GM18505 (cell line): ENCODE data around the gene HRCT1.
"Not testable (repeated sequence)": the region's sequence is repeated elsewhere in the genome, so short reads cannot be mapped to it uniquely, and the experiment has no call there.

Source experiments
- ATAC-seq: cut with Tn5 transposase; IDR thresholded peaks from one replicate; pipeline ENCODE4 v1.9.1; 2021; ENCODE audit not compliant: unreplicated experiment
- POLR2A ChIP-seq: IDR thresholded peaks from 4 replicates; pipeline ENCODE4 v1.6.1; 2011; ENCODE audit warnings: borderline replicate concordance; ENCODE audit not compliant: insufficient read depth, insufficient read length; ENCODE audit errors: extremely low read depth

HRCT1 gene

DNA sequence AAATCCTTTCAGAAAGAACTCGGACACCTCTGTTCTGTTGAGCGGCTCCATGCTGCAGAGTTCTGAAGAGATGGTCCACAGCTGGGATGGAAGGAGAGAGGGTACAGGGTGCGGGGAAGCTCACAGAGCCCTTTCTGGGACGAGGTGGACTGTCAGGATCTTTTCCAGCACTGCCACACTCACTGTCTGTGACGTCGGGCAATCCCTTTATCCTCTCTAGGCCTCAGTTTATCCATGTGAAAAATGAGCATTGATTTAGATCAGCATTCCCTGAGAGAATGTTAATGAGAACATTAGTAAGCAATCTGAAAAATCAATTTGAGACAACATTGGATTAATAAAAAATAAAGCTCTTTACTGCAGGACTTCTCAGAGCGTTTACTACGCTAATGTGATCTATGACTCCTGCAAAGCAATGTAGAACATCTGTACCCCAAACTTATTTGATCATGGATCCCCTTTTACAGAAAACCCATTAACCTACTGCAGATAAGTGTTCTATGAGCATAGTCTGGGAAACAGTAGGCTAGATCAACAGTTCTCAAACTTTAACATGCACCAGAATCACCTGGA lies 35.6 kb upstream of the HRCT1 start, which contains the start of gene OR13J1:
Gene OR13J1 (minus strand): TSS at position 51 of the 573 bp plus-strand sequence. CDS start 0 bp downstream, at position 51.
- no peak for ATAC-seq
- TF ChIP-seq POLR2A = no peak

DNA sequence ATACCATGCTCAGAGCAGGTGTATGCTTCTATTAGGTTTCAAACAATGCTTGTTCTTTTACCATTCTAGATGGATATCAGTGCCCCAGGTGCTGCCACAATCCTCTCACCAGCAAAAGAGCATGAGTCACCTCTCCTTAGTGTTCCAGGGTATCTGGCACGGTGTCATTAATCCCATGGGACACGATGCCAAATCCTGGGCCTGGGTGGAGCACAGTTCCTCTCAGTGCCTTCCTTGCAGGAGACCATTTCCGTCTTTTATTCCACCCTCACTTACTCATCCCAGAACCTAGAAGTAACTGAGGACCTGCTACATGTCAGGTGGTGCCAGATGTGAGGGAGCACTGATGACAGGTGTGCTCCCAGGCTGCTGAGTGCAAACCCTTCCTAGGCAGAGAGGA lies 34.5 kb upstream of the HRCT1 start:
- TF ChIP-seq POLR2A = no peak
- no peak for ATAC-seq

DNA sequence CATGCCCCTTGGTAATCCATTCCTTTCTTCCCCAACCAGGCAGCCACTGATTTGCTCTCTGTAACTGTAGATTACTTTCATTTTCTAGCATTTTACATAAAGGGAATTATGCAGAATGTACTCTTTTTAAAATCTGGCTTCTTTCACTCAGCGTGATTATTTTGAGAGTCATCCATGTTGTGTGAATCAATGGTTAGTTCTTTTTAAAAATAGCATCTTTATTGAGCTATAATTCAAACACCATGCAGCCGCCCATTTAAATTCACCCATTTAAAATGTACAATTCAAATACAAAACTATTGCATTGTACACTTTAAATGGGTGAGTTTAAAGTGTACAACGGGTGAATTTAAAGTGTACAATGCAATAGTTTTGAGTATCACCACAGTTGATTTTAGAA lies 33.5 kb upstream of the HRCT1 start:
- ATAC-seq = no peak

DNA sequence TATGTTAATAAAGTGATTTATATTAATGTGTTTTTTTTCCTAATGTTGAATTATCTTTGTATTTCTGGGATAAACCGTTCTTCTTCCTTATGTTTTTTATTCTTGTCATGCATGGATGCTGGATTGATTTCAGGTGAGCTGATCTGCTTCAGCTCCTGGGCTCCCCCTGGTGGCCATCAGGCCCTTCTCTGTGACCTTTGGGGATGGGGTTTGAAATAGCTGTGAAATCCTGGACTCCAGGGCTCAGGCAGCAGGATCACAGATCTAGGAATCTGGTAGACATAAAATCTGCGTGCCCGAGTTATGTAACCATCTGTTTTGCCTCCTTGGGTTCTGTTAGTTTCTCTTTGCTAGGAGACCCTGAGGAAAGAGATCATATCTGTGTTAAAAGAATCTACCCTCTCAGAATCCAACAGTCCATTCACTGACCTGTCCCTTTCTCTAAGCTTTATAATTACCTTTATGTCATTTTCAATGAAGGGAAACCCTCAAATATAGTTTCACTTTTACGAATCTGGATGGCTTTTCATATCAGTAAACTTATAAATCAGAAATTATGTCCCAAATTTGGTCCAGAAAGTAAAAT lies 23.6 kb upstream of the HRCT1 start:
- TF ChIP-seq POLR2A = no peak

More for the DNA sequence above, 33.5 kb upstream of the HRCT1 start:
- no peak for TF ChIP-seq POLR2A

DNA sequence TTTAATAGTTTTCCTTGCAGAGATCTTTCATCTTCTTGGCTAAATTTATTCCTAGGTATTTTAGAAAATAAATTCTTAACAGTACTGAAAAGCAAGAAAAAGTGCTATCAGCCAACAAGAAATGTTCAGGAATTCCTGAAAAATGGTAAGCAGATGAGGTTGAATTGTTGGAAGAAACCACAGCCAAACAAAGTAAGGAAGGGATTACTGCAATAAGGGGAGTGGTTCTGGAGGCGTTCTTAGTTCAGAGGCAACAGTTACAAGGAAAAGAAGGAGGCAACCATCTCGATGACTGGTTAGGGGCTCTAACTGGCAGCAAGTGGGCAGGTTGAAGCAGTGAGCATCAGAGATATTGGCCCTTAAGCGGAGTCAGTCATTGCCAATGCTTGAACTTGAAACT lies 23.0 kb upstream of the HRCT1 start:
- TF ChIP-seq POLR2A = no peak
- no peak for ATAC-seq

More for the DNA sequence above, 23.6 kb upstream of the HRCT1 start:
- ATAC-seq = no peak

DNA sequence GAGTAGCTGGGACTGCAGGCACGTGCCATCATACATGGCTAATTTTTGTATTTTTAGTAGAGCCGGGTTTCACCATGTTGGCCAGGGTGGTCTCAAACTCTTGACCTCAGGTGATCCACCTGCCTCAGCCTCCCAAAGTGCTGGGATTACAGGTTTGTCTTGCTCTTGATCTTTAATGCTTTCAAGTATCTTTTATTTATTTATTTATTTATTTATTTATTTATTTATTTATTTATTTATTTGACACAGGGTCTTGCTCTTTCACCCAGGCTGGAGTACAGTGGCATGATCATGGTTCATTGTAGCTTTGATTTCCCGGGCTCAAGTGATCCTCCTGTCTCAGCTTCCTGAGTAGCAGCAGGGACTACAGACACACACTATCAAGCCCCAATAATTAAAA lies 21.1 kb upstream of the HRCT1 start:
- ATAC-seq = not testable (repeated sequence)

DNA sequence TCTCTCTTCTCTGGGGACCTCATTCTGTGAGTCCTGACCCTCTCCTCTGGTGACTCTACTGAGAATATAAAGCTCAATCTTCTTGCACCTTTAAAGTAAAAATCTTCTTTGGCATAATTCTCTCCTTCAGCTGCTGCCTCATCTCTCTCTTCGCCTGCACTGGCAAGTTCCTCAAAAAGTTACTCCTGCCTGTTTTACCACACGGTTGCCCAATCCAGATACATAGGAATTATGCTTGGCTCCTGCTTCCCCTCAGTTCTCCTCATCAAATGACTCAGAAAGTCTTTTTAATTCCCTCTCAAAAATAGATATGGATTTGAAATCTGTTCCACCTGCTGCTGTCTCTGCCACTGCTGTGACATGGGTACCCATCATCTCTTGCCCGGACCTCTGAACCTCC lies 14.4 kb upstream of the HRCT1 start:
- ATAC-seq = no peak

DNA sequence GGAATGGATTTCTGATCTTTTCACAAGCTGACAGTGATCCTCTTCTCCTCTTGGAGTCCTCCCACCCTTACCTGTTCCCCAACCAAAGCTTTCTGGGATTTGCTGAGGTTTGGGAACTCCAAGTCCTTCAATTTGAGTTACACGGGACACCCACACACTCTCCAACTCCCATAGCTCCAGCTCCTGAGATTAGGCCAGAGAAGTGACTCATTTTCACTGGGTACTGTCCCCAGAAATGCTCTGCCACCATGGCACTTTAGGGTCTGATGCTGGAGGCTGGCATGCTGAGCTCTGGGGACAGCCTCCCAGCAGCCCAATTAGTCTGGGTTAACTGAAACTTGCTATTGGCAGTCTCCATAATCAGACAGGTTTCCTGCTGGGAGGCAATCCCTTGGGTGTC lies 14.0 kb upstream of the HRCT1 start:
- no peak for TF ChIP-seq POLR2A

More for the DNA sequence above, 14.4 kb upstream of the HRCT1 start:
- no peak for TF ChIP-seq POLR2A

DNA sequence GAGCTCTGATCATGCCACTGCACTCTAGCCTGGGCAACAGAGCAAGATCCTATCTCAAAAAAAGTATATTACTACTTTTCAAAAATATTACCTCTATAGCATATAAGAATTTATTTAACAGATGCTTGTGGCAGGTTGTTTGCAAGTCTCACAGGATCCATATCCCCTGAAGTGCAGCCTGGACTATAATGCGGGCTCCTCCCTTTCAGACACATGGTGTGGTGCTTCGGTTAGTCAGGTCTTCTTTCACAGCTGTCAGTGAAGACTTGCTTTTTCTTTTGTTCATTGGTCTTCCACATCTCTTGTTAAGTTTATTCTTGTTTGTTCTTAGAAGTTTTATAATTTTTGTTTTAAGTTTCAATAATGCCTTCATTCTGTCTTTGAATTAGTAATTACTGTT lies 9.4 kb upstream of the HRCT1 start:
- no peak for ATAC-seq

More for the DNA sequence above, 14.0 kb upstream of the HRCT1 start:
- ATAC-seq = no peak

DNA sequence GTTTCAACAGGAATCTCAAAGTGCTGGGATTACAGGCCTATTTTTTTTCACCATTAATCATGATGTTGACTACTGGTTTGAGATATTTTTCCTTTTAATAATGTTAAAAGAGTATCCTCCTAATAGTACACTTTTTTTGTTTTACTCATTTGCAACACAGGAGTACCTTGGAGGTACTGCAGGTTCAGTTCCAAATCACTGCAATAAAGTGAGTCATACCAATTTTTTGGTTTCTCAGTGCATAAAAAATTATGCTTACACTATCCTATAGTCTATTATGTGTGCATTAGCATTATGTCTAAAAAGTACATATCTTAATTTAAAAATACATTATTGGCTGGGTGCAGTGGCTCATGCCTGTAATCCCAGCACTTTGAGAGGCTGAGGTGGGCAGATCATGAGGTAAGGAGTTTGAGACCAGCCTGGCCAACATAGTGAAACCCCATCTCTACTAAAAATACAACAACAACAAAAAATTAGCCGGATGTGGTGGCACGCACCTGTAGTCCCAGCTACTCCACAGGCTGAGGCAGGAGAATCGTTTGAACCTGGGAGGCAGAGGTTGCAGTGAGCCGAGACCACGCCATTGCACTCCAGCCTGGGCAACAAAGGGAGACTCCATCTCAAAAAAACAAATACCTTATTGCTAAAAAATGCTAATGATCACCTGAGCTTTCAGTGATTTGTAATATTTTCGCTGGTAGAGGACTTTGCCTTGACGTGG lies 8.5 kb upstream of the HRCT1 start:
- not testable (repeated sequence) for ATAC-seq

More for the DNA sequence above, 9.4 kb upstream of the HRCT1 start:
- no peak for TF ChIP-seq POLR2A

DNA sequence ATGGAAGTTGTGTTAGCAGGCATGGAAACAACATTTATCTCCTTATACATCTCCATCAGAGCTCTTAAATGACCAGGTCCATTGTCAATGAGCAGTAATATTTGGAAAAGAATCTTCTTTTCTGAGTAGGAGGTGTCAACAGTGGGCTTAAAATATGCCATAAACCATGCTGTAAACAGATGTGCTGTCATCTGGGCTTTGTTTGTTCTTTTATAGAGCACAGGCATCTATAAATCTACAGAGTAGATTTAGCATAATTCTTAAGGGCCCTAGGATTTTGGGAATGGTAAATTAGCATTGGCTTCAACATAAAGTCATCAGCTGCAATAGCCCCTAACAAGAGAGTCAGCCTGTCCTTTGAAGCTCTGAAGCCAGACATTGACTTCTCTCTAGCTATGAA lies 7.7 kb upstream of the HRCT1 start:
- ATAC-seq = no peak
- TF ChIP-seq POLR2A = no peak

DNA sequence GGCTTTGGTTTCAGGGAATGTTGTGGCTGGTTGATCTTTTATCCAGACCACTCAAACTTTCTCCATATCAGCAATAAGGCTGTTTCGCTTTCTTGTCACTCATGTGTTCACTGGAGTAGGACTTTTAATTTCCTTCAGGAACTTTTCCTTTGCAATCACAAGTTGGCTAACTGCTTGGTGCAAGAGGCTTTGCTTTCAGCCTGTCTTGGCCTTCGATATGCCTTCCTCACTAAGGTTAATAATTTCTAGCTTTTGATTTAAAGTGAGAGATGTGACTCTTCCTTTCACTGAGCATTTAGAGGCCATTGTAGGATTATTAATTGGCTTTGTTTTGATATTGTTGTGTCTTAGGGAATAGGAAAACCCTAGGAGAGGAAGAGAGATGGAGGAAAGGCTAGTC lies 7.0 kb upstream of the HRCT1 start:
- ATAC-seq = no peak
- TF ChIP-seq POLR2A = no peak

DNA sequence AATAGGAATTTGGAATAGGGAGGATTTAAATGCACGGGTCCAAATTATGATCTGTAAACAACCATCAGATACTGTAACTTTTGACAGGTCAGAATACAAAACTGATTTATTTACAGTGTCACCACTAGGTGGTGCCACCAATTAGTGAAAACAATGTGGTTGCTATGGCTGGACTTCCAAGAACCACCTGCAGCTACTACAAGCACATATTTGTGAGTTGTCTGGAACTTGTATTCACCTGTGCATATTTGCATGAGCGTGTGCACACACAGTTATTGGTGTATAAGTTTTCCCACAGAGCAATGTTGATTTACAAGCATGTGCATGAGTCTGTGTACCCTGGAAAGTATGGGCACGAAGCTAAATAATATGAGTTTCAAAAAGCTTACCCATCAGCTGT lies 3.0 kb upstream of the HRCT1 start:
- no peak for ATAC-seq

DNA sequence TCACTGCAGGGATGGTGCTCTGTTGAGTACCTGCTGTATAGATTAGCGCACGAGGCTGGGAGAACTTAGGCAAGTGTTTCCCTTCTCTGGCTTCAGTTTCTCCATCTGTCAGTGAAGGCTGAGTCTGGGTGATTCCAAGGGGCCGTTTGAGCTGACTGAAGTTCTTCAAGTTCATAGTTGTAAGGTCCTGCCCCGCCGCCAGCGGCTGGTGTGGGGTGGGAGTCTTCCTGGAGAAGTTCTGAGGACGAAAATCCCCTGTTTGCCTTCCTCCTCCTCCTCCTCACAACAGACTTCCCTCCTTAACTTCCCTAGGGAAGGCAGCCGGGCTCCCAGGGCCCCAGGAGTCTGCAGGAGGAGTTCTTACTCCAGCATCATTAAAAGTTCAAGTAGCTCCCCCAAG lies 1.7 kb upstream of the HRCT1 start:
- ATAC-seq = no peak

More for the DNA sequence above, 3.0 kb upstream of the HRCT1 start:
- TF ChIP-seq POLR2A = no peak

More for the DNA sequence above, 1.7 kb upstream of the HRCT1 start:
- TF ChIP-seq POLR2A = no peak
